GM21526 (cell line): ENCODE measurements around the gene SERPINB8.

Source experiments
- ATAC-seq: cut with Tn5 transposase; IDR thresholded peaks from one replicate; pipeline ENCODE4 v1.9.1; 2021; ENCODE audit warnings: moderate library complexity; ENCODE audit not compliant: unreplicated experiment, low FRiP score

Gene SERPINB8

GRCh38 chr18:63963615-63964256 is 6.1 kb upstream of the SERPINB8 start:
- peak; percentile 78 for ATAC-seq

GRCh38 chr18:63964908-63965307 is 5.0 kb upstream of the SERPINB8 start:
- ATAC-seq = no peak

GRCh38 chr18:63965716-63966330 is 4.1 kb upstream of the SERPINB8 start:
- ATAC-seq = no peak

- ATAC-seq = peak; percentile 1
Measured at GRCh38 chr18:63970809-63971205, 926 bp downstream of the SERPINB8 start.

- no peak for ATAC-seq
Measured at GRCh38 chr18:63971320-63972001, 1.6 kb downstream of the SERPINB8 start.

- ATAC-seq = no peak
Measured at GRCh38 chr18:63972002-63972376, 2.1 kb downstream of the SERPINB8 start.

GRCh38 chr18:63974991-63975390 is 5.1 kb downstream of the SERPINB8 start:
- no peak for ATAC-seq

GRCh38 chr18:63975628-63976027 is 5.7 kb downstream of the SERPINB8 start:
- peak; percentile 40 for ATAC-seq

- no peak for ATAC-seq
Measured at GRCh38 chr18:63977040-63977439, 7.2 kb downstream of the SERPINB8 start.

GRCh38 chr18:63979409-63979920 is 9.6 kb downstream of the SERPINB8 start:
- peak; percentile 73 for ATAC-seq

GRCh38 chr18:63980027-63980426 is 10.1 kb downstream of the SERPINB8 start:
- no peak for ATAC-seq

- ATAC-seq = no peak
Measured at GRCh38 chr18:63980896-63981460, 11.1 kb downstream of the SERPINB8 start.

- no peak for ATAC-seq
Measured at GRCh38 chr18:63981719-63982118, 11.8 kb downstream of the SERPINB8 start.

GRCh38 chr18:63982361-63982760 is 12.5 kb downstream of the SERPINB8 start:
- ATAC-seq = no peak

GRCh38 chr18:63986885-63987284 is 17.0 kb downstream of the SERPINB8 start:
- no peak for ATAC-seq

- no peak for ATAC-seq
Measured at GRCh38 chr18:63987743-63988142, 17.9 kb downstream of the SERPINB8 start.

- ATAC-seq = no peak
Measured at GRCh38 chr18:63992751-63993150, 22.9 kb downstream of the SERPINB8 start.

GRCh38 chr18:63994783-63995399 is 25.0 kb downstream of the SERPINB8 start:
- ATAC-seq = peak; percentile 49

- no peak for ATAC-seq
Measured at GRCh38 chr18:63997041-63997440, 27.2 kb downstream of the SERPINB8 start.

GRCh38 chr18:63997606-63998005 is 27.7 kb downstream of the SERPINB8 start:
- no peak for ATAC-seq

- ATAC-seq = no peak
Measured at GRCh38 chr18:63999871-64000270, 30.0 kb downstream of the SERPINB8 start.
